Activated naive CD4-positive, alpha-beta T cell treated with anti-CD3 and anti-CD28 coated beads, Interleukin-2, amount 50 U/mL, for 72 hours (primary cell): ENCODE results near the gene ACVR1C. TPM values are rescaled to one million over a fixed set of nuclear protein-coding genes. Genes with fewer than 3 reads are reported as not detected.
"Not testable (repeated sequence)": the region's sequence is repeated elsewhere in the genome, so short reads cannot be mapped to it uniquely, and the experiment has no call there.

ENCODE experiments used
- ATAC-seq, 2 donors: fragments of 150-1000 bp; cut with Tn5 transposase; 2 replicates each; pipeline ENCODE4 v1.10.0; 2021; ENCODE audit warnings: mild to moderate bottlenecking in 2 of 2, moderate library complexity in 2 of 2
- DNase-seq, 2 donors: peaks; one replicate each; pipeline ENCODE4 v3.0.0; 2021 to 2022; ENCODE audit warnings: low spot score in 2 of 2
- H3K27ac Mint-ChIP-seq, 2 donors: one replicate each; pipeline ENCODE4 v1.8.0; 2022; ENCODE audit warnings: mild to moderate bottlenecking in 2 of 2, mixed read lengths in 2 of 2
- H3K36me3 Mint-ChIP-seq, 2 donors: one replicate each; pipeline ENCODE4 v1.8.0; 2022; ENCODE audit warnings: mixed read lengths in 2 of 2
- H3K9me3 Mint-ChIP-seq, 2 donors: one replicate each; pipeline ENCODE4 v1.8.0; 2022; ENCODE audit warnings: mixed read lengths in 2 of 2
- total RNA-seq, 2 donors: library from RNA; stranded (reverse); gene quantifications; one replicate each; pipeline ENCODE4 v1.2.3, GENCODE V29; 2022

The ACVR1C gene
- total RNA-seq, 2 donors from 2014 or later, result 2.3 to 2.6 TPM

DNA sequence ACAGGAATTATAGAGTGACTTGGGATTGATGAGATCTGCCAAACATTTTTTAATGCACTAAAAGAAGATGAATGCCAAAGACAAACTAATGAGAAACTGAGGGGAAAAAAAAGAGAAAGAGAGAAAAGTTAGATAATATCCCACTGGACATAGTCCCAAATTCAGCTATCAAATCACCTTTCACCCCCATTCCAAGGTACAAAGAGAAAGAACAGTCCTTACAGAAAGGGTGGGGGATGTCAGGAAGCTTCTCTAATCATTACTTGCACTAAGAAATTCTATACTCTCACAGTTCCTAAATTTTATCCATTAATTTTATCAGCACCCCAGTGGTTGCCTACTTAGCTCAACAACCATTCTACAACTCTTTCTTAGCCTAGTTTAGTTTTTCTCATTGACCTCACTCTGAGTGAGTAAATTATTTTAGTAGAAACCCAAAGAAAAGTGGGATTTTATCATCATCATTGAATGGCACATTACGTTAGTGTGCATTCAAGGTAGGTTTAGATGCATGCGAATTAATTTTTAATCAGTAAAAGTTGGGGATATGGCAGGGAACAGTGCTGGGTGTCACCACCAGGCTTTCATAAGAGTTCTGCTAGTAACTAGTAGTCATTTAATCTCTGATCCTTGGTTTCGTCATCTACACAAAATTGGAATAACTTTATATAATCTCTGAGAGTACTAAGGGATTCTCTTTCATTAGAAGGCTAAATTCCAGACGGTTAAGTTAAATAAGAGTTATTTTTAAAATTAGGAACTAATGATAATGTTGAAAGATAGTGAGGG lies 99.5 kb downstream of the ACVR1C start:
- no peak for DNase-seq
- Mint-ChIP-seq H3K9me3 (no peaks in the 10 kb centered on the region), H3K27ac (no peak overlapping the region), H3K36me3 (no peaks in the 10 kb centered on the region)
- no peak for ATAC-seq

GRCh38 chr2:157526070-157526469 lies 102.6 kb downstream of the ACVR1C start:
- DNase-seq (no peak), ATAC-seq (no peak)
- Mint-ChIP-seq H3K9me3 (no peaks in the 10 kb centered on the region), H3K36me3 (no peaks in the 10 kb centered on the region), H3K27ac (no peak overlapping the region)

GRCh38 chr2:157523270-157524247 lies 105.1 kb downstream of the ACVR1C start:
- no peaks in the 10 kb centered on the region for H3K9me3 Mint-ChIP-seq
- H3K36me3 Mint-ChIP-seq, result no peaks in the 10 kb centered on the region
- ATAC-seq (no peak), DNase-seq (no peak)
- no peak overlapping the region for H3K27ac Mint-ChIP-seq

DNA sequence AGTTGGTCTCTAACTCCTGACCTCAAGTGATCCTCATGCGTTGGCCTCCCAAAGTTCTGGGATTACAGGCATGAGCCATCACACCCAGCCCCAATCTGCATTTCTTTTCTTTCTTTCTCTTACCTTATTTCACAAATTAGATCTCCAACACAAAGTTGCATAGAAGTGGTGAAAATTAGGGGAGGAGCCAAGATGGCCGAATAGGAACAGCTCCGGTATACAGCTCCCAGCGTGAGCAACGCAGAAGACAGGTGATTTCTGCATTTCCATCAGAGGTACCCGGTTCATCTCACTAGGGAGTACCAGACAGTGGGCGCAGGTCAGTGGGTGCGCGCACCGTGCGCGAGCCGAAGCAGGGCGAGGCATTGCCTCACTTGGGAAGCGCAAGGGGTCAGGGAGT lies 113.7 kb downstream of the ACVR1C start:
- DNase-seq, H3K9me3 Mint-ChIP-seq, ATAC-seq, H3K36me3 Mint-ChIP-seq, H3K27ac Mint-ChIP-seq: not testable (repeated sequence)

DNA sequence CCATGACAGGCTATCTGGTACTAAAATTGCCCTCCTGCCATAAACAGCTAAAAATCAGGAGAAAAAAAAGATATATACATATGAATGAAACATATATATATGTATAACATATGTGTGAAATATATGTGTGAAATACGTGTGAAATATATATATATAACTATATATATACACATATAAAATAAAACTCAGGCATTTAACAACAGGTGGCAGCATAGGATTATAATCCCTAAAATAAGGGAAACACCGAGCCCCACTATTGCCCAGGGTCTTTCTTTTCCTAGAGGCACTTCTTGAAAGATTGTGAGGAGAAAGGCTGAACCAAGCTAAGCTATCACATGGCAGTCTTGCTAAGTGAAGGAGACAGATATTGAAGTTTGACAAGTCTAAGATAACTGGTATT lies 118.9 kb downstream of the ACVR1C start:
- no peak for ATAC-seq

GRCh38 chr2:157508676-157509075 lies 120.0 kb downstream of the ACVR1C start:
- Mint-ChIP-seq H3K27ac (no peak overlapping the region), H3K9me3 (peaks cover 0 to 21% of the 10 kb centered on the region in 2 donors), H3K36me3 (peaks cover 5 to 27% of the 10 kb centered on the region in 2 donors)
- peak; percentile 22 to 32 for ATAC-seq
- DNase-seq, result no peak

More for the DNA sequence above, 118.9 kb downstream of the ACVR1C start:
- Mint-ChIP-seq H3K36me3 (peaks cover 5 to 22% of the 10 kb centered on the region in 2 donors), H3K27ac (no peak overlapping the region), H3K9me3 (peaks cover 0 to 16% of the 10 kb centered on the region in 2 donors)
- no peak for DNase-seq

DNA sequence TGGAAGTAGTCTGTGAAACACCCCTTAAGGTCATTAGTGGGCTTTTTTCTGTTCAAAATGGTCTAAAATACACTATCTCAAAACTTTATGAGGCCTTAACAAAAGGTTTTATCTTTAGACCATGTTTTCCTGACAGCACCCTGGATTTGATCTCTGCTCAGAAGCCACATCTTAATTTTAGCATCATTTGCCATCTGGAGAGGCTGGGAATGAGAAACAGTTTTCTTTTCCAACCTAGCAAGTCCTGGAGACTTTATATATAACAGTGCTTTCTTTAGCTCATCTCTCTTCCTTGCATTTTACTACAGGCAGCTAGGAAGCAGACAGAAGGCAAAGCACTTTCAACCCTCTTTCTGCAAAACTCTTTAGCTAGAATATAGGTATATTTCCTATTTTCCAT lies 122.1 kb downstream of the ACVR1C start:
- H3K27ac Mint-ChIP-seq, result no peak overlapping the region
- H3K9me3 Mint-ChIP-seq, result peaks cover 2 to 23% of the 10 kb centered on the region in 2 donors
- DNase-seq (no peak), ATAC-seq (no peak)
- peaks cover 8 to 30% of the 10 kb centered on the region in 2 donors for H3K36me3 Mint-ChIP-seq

- H3K27ac Mint-ChIP-seq, result no peak overlapping the region
- DNase-seq, result no peak
Measured at GRCh38 chr2:157504623-157505022, 124.0 kb downstream of the ACVR1C start.

GRCh38 chr2:157501026-157501425 lies 127.6 kb downstream of the ACVR1C start:
- Mint-ChIP-seq H3K9me3 (peaks cover 6 to 17% of the 10 kb centered on the region in 2 donors), H3K36me3 (peaks cover 7 to 26% of the 10 kb centered on the region in 2 donors), H3K27ac (no peak overlapping the region)
- no peak for ATAC-seq
- no peak for DNase-seq

More at GRCh38 chr2:157504623-157505022, 124.0 kb downstream of the ACVR1C start:
- Mint-ChIP-seq H3K9me3 (peaks cover 6 to 29% of the 10 kb centered on the region in 2 donors), H3K36me3 (peaks cover 13 to 40% of the 10 kb centered on the region in 2 donors)
- no peak for ATAC-seq

DNA sequence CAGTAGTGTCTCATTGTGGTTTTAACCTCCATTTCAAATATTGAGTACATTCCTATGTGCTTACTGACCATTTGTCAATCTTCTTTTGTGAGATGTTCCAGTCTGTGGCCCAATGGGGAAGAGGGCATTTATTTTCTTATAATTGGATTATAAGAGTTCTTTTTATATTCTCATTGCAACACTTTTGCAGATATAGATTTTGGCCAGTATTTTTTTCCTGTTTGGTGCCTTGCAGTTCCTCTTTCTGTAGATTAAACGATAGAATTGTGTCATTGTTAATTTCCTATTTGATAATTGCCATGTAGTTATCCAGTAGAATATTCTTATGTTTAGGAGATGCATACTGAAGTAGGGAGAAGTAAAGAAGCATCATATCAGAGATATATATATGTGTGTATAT lies 128.3 kb downstream of the ACVR1C start:
- peaks cover 7 to 20% of the 10 kb centered on the region in 2 donors for H3K36me3 Mint-ChIP-seq
- DNase-seq, result no peak
- no peak overlapping the region for H3K27ac Mint-ChIP-seq
- no peak for ATAC-seq
- H3K9me3 Mint-ChIP-seq, result peaks cover 6 to 13% of the 10 kb centered on the region in 2 donors

DNA sequence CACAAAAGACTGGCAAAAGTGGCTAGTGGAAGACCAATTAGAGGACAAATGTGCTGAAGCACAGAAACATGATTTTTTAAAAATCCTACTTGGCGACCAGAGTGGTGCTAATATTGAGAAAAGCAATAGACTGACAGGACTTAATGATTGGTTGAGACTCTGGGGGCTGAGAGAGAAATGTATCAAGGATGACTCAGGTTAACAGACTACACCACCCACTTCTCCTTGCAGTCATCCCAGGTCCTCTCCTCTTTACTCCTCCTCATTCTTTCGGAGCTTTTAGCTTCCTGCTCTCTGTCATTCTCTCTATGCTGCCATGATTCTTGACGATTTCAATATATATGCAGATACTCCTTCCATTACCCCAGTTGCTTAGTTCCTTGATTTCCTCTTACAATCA lies 130.2 kb downstream of the ACVR1C start:
- Mint-ChIP-seq H3K27ac (no peak overlapping the region), H3K36me3 (peaks cover 7 to 13% of the 10 kb centered on the region in 2 donors), H3K9me3 (peaks cover 6 to 8% of the 10 kb centered on the region in 2 donors)
- no peak for DNase-seq
- ATAC-seq, result no peak

- Mint-ChIP-seq H3K27ac (no peak overlapping the region), H3K36me3 (peaks cover 7 to 13% of the 10 kb centered on the region in 2 donors), H3K9me3 (peaks cover 6 to 8% of the 10 kb centered on the region in 2 donors)
- no peak for DNase-seq
- peak; percentile 85 to 89 for ATAC-seq
Measured at GRCh38 chr2:157497638-157498314, 130.9 kb downstream of the ACVR1C start.

DNA sequence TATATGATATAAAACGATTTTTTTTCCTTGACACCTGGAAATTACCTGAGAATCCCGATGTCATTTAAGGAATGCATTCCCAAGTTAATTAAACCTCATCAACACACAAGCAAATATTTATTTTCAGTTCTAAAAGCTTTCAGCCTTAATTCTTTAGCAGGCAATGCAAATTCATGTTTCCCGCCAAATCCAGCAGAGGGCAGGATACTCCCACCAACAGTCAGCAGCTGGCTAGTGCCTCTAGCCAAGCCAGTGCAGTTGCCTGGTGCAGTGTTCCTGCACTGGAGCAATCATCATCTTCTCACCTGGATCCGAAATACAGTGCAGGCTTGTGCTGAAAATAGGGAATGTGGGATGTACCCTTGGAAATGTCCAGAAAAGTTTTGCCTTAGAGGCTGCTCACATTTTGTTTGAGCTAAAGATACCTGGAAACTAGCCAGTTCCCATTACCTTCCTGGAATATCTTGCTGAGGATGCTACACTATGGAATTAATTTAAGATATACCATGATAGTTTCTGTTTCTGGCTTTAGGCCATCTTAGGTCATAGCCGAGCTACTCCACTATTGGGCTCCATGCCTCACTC lies 136.4 kb downstream of the ACVR1C start:
- Mint-ChIP-seq H3K36me3 (peaks cover 0 to 1% of the 10 kb centered on the region in 2 donors), H3K27ac (no peak overlapping the region), H3K9me3 (no peaks in the 10 kb centered on the region)
- peak; percentile 74 to 82 for ATAC-seq
- peak; percentile 69 to 70 for DNase-seq

- DNase-seq, result no peak
- no peak for ATAC-seq
Measured at GRCh38 chr2:157489983-157490382, 138.7 kb downstream of the ACVR1C start.

GRCh38 chr2:157488877-157489276 lies 139.8 kb downstream of the ACVR1C start:
- ATAC-seq (no peak), DNase-seq (no peak)
- Mint-ChIP-seq H3K9me3 (peaks cover 0 to 4% of the 10 kb centered on the region in 2 donors), H3K36me3 (peaks cover 12 to 20% of the 10 kb centered on the region in 2 donors), H3K27ac (peak overlapping the region in 1 of 2 donors; percentile 89)

More at GRCh38 chr2:157489983-157490382, 138.7 kb downstream of the ACVR1C start:
- peaks cover 11 to 16% of the 10 kb centered on the region in 2 donors for H3K36me3 Mint-ChIP-seq
- H3K27ac Mint-ChIP-seq, result no peak overlapping the region
- peaks cover 0 to 1% of the 10 kb centered on the region in 2 donors for H3K9me3 Mint-ChIP-seq

DNA sequence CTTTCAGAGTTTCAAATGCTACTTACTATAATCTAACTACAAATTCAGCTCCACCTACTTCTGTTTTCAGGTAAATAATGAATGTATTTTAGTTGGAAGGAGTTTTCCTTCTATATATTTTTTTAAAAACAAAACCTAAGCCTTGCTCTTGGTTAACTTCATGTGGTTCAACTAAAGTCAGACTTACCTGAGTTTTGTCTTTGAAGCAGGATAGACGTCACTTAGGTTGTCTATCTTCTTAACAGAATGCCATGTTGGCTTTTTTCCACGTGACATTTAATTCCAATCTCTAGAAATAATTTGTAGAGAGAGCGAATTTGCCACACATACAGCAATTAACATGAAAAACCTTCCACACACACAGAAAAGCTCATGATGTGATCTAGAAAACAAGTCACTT lies 140.9 kb downstream of the ACVR1C start:
- DNase-seq (no peak), ATAC-seq (no peak)
- peak overlapping the region; percentile 89 to 96 for H3K27ac Mint-ChIP-seq
- H3K36me3 Mint-ChIP-seq, result peaks cover 12 to 25% of the 10 kb centered on the region in 2 donors
- peaks cover 0 to 4% of the 10 kb centered on the region in 2 donors for H3K9me3 Mint-ChIP-seq
